ENCODE measurements around the gene GPC2.
A peak's percentile ranks its signal among the peaks of the same experiment; 100 is the strongest.
"Not testable (repeated sequence)": the region's sequence is repeated elsewhere in the genome, so short reads cannot be mapped to it uniquely, and the experiment has no call there.

GPC2 gene

DNA sequence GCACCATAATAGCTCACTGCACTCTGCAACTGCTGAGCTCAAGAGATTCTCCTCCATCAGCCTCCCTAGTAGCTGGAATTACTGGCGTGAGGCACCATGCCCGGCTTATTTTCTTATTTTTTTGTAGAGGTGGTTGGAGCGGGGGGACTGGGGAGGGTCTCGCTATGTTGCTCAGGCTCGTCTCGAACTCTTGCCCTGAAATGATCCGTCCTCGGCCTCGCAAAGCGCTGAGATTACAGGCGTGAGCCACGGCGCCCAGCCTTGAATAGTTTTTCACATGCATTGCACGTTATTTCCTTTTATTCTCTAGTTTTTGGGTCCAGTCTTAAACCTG lies 29.0 kb downstream of the GPC2 start:
- DNase-seq: no peak

DNA sequence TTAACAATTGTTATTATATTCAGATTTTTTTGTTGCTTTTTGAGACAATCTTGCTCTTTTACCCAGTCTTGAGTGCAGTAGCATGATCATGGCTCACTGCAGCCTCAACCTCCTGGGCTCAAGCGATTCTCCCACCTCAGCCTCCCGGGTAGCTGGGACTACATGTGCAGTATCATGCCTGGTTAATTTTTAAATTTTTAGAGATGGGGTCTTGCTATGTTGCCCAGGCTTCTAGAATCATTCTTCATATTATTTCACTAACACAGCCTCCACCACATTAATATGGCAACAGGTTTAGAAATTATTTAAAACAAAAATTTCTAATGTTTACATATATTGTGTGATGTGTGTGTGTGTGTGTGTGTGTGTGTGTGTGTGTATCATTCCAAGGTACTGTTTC lies 29.9 kb downstream of the GPC2 start:
- DNase-seq: no peak

DNA sequence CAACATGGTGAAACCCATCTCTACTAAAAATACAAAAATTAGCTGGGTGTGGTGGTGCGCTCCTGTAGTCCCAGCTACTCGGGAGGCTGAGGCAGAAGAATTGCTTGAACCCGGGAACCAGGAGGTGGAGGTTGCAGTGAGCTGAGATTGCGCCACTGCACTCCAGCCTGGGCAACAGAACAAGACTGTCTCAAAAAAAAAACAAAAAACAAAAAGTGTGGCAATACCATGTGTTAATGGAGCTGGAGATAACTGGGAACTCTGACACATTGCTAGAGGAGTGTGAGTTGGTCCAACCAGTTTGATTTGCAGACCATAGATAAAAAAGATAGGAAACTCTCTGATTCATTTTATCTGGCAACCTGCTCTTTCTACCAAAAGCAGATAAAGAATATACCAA lies 30.8 kb downstream of the GPC2 start:
- DNase-seq: not testable (repeated sequence)

GRCh38 chr7:100142461-100142860 lies 34.7 kb downstream of the GPC2 start:
- no peak for DNase-seq

- DNase-seq: no peak
These were observed 35.6 kb downstream of the GPC2 start for GRCh38 chr7:100141555-100141949.

DNA sequence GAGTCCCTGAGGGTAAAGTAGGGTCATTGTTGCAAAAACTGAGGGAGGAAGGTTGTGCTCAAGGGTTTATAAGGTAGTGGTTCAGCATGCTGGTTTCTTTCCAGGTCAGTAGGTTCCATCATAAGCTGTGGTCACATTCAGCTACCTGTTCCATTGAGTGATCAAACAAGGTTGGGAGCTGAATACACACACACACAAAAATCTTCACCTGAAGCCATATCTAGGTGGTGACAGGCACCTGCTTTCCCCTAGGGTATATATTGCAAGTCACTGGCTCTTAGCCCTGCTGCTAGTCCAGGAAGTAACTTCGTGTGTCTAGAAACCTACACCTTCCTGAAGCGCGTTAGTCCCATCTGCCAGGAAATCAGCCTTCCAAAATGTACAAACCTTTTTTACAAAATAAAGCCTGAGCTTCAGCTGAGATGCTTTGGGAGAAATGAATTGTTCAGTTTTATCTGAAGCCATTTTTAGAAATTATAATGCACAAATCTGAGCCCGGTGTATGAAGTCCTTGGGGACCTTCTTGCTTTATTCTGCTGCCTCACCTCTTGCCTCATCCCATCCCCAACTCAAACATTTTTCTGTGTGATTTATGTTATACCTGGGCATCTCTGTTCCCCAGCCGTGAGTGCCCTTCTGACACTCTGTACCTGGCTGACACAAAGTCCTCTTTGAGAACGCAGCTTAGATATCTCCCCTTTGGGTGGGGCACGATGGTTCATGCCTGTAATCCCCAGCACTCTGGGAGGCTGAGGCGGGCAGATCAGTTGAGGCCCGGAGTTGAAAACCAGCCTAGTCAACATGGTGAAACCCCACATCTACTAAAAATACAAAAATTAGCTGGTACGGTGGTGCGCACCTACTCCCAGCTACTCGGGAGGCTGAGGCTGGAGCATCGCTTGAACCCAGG lies 39.1 kb downstream of the GPC2 start:
- DNase-seq: no peak

- DNase-seq: peak; percentile 7 to 59
These were observed 44.5 kb downstream of the GPC2 start for GRCh38 chr7:100132697-100133151.

GRCh38 chr7:100132126-100132525 lies 45.1 kb downstream of the GPC2 start:
- no peak for DNase-seq

DNA sequence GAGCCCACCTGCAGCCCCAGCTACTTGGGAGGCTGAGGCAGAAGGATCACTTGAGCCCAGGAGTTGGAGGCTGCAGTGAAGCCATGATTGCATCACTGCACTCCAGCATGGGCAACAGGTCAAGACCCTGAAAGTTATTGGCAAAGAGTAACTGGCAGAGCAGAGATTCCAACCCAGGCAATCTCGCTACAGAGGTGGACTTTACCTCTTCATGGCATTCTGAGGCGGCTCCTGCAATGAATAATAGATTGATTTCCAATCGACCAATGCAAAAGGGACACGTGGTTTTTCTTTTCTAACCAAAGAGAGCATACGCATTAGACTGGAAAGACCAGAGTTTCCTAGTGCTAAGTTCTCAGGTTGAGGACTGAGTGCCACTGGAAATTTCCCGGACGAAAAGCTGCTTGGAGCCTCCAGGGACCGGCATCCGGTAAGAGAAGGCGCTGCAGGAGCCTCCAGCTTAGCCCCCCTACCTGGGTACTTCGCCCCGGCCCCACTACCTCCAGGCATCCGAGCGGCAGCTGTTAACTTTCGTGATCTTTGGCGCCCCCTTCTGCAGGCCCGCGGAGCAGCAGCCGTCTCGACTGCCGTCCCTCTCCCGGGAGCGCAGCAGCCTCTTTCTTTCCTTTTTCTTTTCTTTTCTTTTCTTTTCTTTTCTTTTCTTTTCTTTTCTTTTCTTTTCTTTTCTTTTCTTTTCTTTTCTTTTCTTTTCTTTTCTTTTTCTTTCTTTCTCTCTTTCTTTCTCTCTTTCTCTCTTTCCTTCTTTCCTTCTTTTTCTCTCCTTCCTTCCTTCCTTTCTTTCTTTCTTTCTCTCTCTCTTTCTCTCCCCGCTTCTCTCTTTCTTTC lies 46.4 kb downstream of the GPC2 start:
- DNase-seq: peak; percentile 23 to 70

DNA sequence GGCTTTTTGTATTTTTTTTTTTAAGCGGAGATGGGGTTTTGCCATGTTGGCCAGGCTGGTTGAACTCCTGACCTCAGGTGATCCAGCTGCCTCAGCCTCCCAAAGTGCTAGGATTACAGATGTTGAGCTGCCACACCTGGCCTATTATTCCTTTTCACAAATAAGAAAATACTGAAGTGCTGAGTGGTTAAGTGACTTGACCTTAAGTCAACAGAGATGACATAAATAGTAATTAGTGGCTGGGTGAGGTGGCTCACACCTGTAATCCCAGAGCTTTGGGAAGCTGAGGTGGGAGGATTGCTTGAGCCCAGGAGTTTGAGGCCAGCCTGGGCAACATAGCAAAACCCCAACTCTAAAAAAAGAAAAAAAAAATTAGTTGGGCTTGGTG lies 47.0 kb downstream of the GPC2 start:
- DNase-seq: not testable (repeated sequence)

- no peak for DNase-seq
These were observed 48.6 kb downstream of the GPC2 start for GRCh38 chr7:100128637-100128963.

DNA sequence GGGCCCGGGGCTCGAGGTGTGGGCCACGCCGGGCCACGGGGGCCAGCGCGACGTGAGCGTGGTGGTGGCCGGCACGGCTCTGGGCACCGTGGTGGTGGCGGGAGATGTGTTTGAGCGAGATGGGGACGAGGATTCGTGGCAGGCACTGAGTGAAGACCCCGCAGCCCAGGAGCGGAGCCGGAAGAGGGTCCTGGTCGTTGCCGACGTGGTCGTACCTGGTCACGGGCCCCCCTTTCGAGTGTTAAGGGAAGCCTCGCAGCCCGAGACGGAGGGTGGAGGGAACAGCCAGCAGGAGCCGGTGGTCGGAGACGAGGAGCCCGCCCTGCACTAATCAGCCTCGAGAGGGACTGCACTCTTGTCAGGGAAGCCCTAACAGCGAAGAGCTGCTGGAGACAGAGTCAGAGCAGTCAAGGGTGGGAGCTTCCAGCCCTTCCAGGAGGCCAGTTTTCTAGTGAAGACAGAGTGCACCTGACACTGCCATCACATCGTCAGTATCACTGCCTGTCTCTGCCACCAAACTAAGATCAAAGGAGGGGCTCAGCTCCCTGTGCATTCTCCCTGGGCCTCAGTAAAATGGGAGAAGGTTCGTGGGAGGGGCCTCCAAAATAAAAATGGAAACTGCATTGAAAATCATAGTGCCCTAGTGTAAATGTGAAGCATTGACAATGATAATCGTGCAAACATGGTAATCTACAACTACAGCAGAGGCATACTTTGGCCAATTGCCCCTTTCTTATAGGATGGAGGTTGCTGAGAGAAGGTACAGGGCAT lies 49.1 kb downstream of the GPC2 start:
- no peak for DNase-seq

DNA sequence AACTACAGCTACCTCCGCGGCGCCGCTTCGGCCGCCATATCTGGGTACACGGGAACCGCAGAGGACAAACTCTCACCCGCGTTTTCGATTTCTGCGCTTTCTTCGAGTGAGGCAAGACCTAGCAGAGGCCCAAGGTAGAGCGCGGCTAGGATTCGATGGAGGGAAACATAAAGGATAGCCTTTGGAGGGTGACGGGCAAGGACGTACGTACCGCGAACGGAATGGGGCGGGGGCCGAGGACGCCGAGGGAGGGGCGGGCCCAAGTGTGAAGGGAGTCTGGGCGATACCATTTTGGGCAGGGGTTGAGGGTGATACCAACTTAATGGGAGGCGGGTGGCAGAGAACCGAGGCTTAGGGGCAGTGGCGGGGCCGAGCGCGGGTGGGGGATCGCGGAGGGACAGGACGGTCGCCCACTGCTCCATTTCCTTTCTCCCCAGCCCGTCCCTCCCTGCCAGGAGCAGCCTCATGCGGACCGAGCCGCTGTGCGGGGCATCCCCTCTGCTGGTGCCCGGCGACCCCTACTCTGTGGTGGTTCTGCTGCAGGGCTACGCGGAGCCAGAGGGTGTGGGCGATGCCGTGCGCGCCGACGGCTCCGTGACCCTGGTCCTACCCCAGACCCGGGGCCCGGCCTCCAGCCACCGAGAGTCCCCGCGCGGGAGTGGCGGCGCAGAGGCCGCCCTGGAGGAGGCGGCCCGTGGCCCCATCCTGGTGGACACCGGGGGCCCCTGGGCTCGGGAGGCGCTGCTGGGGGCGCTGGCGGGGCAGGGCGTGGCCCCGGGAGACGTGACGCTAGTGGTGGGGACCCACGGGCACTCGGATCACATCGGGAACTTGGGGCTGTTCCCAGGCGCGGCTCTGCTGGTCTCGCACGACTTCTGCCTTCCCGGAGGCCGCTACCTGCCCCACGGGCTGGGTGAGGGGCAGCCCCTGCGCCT lies 50.0 kb downstream of the GPC2 start, which contains the start of gene MBLAC1:
Gene MBLAC1, plus strand, starts transcription at position 37 of the 935 bp plus-strand sequence. Its CDS starts 429 bp downstream, at position 466.
- DNase-seq: peak; percentile 43 to 85

- no peak for DNase-seq
These were observed 50.8 kb downstream of the GPC2 start for GRCh38 chr7:100126239-100126930.

DNA sequence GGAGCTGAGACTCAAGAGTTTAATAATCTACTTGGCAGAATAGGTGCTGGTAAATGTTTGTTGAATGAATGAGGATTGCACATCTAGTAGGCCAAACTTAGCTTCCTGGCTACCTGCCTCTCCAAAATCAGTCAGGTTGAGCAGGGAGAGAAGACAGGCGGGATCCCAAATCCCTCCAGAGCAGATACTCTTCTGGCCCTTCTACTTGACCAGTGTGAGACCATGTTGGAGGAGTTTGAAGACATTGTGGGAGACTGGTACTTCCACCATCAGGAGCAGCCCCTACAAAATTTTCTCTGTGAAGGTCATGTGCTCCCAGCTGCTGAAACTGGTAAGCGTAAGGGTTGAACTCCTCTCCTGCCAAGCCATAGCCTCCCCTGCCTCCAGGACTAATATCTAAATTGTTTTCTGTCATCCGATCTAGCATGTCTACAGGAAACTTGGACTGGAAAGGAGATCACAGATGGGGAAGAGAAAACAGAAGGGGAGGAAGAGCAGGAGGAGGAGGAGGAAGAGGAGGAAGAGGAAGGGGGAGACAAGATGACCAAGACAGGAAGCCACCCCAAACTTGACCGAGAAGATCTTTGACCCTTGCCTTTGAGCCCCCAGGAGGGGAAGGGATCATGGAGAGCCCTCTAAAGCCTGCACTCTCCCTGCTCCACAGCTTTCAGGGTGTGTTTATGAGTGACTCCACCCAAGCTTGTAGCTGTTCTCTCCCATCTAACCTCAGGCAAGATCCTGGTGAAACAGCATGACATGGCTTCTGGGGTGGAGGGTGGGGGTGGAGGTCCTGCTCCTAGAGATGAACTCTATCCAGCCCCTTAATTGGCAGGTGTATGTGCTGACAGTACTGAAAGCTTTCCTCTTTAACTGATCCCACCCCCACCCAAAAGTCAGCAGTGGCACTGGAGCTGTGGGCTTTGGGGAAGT lies 52.6 kb downstream of the GPC2 start:
- DNase-seq: no peak

DNA sequence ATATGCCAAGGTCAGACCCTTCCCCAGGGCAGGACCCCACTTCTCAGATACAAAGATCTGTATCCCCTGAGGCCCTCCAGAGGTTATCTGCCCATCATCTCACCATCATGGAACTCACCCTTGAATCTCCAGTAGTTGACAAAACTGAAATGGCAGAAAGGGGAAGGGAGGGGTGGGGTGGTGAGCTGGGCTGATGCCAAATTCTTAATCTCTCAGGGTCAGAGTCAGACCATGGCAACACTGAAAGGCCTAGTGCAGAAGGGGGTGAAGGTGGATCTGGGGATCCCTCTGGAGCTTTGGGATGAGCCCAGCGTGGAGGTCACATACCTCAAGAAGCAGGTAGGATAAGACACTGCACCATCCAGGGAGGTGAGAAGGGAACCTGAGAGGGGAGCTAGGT lies 54.6 kb downstream of the GPC2 start:
- DNase-seq: no peak

DNA sequence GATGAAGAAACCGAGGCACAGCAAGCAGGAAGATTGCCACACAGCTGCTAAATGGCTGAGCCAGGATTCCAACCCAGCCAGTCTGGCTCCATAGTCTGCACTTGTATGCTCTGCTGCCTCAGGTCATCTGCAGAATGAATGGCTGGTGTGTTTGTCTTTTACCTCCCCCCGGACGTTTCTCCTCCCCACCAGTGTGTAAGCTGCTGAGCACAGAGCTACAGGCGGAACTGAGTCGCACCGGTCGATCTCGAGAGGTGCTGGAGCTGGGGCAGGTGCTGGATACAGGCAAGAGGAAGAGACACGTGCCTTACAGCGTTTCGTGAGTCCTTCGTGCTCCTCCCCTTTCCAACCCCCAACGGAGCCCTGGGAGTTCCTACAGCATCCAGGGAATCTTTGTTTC lies 55.1 kb downstream of the GPC2 start:
- DNase-seq: no peak

DNA sequence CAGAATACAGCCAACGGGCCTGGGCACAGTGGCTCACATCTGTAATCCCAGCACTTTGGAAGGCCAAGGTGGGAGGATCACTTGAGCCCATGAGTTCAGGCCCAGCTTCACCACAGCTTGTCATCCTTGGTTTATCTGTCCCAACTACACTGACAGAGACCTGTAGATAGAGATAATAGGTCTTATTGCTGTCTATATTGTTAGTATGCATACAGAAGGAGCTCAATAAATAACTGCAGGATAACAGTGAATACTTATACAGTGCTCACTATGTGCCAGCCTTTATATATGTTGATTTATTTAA lies 56.5 kb downstream of the GPC2 start:
- no peak for DNase-seq

DNA sequence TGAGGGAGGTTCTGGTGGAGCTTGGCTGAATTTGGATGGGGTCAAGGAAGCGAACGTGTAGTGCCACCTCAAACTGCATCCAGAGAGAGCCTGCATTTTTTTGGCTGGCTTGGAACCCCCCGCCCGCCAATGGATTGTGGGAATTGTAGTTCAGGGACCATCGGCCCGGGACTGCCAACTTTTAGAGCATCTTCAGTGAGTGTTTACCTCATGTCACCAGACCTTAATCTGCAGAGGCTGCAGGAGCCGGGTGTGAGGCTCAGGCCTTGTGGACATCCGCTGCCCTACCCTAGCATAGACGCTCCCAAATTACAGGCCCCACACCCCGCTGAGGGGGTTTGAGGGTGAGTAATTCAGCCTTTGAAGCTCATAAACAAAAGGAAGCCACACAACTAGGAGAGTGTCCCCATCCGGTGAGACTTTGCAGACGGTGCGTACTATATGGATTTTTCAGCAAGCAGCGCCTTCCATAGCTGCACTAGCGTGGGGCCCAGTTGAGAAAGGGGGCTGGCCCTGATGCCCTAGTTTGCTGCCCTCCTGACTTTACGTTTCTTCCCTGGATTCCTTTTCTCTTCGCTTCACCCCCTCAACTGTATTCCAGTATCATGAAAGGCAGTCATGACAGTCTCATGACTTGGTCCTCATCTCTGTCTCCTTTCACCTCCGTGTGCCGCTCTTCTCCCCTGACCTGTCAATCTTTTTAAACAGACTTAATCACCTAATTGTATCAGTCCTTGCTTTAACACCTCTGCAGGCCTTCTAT lies 57.0 kb downstream of the GPC2 start:
- DNase-seq: peak; percentile 55 to 70

All from NCI-H446 (cell line).